GM20431 (cell line): ENCODE data around the gene ARHGEF4.
"Not testable (repeated sequence)": the region's sequence is repeated elsewhere in the genome, so short reads cannot be mapped to it uniquely, and the experiment has no call there.

Experiments used
- in situ Hi-C: fragments of 300-500 bp; cut with MseI, MboI; formaldehyde crosslinking; loops from one replicate; pipeline ENCODE4 v1.15.0; 2020; ENCODE audit warnings: low sequenced_read_pairs; ENCODE audit not compliant: unreplicated experiment

ARHGEF4 gene

GRCh38 chr2:130878316-130878715 lies 41.6 kb downstream of the ARHGEF4 start:
- in situ Hi-C loops, result no loop called here

GRCh38 chr2:130878933-130879332 lies 42.2 kb downstream of the ARHGEF4 start:
- in situ Hi-C loops, result no loop called here

- in situ Hi-C loops, result no loop called here
Observed at GRCh38 chr2:130882111-130882690, 45.5 kb downstream of the ARHGEF4 start.

- in situ Hi-C loops, result no loop called here
Observed at GRCh38 chr2:130882991-130883390, 46.3 kb downstream of the ARHGEF4 start.

- in situ Hi-C loops, result no loop called here
Observed at GRCh38 chr2:130883496-130883895, 46.8 kb downstream of the ARHGEF4 start.

- in situ Hi-C loops, result no loop called here
Observed at GRCh38 chr2:130884013-130884412, 47.3 kb downstream of the ARHGEF4 start.

- in situ Hi-C loops, result no loop called here
Observed at GRCh38 chr2:130884503-130884902, 47.8 kb downstream of the ARHGEF4 start.

GRCh38 chr2:130887643-130888042 lies 50.9 kb downstream of the ARHGEF4 start:
- in situ Hi-C loops, result no loop called here

- in situ Hi-C loops, result no loop called here
Observed at GRCh38 chr2:130890941-130891669, 54.4 kb downstream of the ARHGEF4 start.

GRCh38 chr2:130891966-130892365 lies 55.3 kb downstream of the ARHGEF4 start:
- in situ Hi-C loops, result no loop called here

GRCh38 chr2:130892793-130893785 lies 56.4 kb downstream of the ARHGEF4 start:
- in situ Hi-C loops, result no loop called here

- in situ Hi-C loops, result no loop called here
Observed at GRCh38 chr2:130894326-130894942, 57.7 kb downstream of the ARHGEF4 start.

GRCh38 chr2:130896813-130897212 lies 60.1 kb downstream of the ARHGEF4 start:
- in situ Hi-C loops, result no loop called here

- in situ Hi-C loops, result no loop called here
Observed at GRCh38 chr2:130898553-130898952, 61.8 kb downstream of the ARHGEF4 start.

- in situ Hi-C loops, result no loop called here
Observed at GRCh38 chr2:130899306-130899705, 62.6 kb downstream of the ARHGEF4 start.

- in situ Hi-C loops, result no loop called here
Observed at GRCh38 chr2:130901061-130901460, 64.3 kb downstream of the ARHGEF4 start.

GRCh38 chr2:130901626-130902025 lies 64.9 kb downstream of the ARHGEF4 start:
- in situ Hi-C loops, result not testable (repeated sequence)

- in situ Hi-C loops, result no loop called here
Observed at GRCh38 chr2:130908832-130909231, 72.1 kb downstream of the ARHGEF4 start.

- in situ Hi-C loops, result no loop called here
Observed at GRCh38 chr2:130910931-130911330, 74.2 kb downstream of the ARHGEF4 start.

- in situ Hi-C loops, result no loop called here
Observed at GRCh38 chr2:130911482-130911881, 74.8 kb downstream of the ARHGEF4 start.
